OCI-LY7 (cell line): ENCODE results near the gene RFNG. TPM values are rescaled to one million over a fixed set of nuclear protein-coding genes. Genes with fewer than 3 reads are reported as not detected.

Experiments used
- BruUV-seq: library from RNA; stranded (reverse); fragments of 400-500 nt; replicated peaks from 2 replicates; lab custom pipeline; 2021; lab: Mats Ljungman, UMichigan
- CTCF ChIA-PET: fragments of 300-600 bp; sonication (Branson Sonifier 250); formaldehyde crosslinking; loops from one replicate; lab custom pipeline; 2022; ENCODE audit warnings: antibody characterized with exemption; ENCODE audit not compliant: unreplicated experiment; lab: Charles Lee
- POLR2A ChIA-PET: fragments of 300-600 bp; sonication (Branson Sonifier 250); formaldehyde crosslinking; loops from one replicate; lab custom pipeline; 2022; ENCODE audit warnings: antibody characterized with exemption; lab: Charles Lee
- DNase-seq: peaks from one replicate; pipeline ENCODE4 v3.0.0-alpha.2; 2015; ENCODE audit warnings: low spot score
- H2AFZ ChIP-seq: fragments of 200-600 bp; sonication (generic), shearing (Covaris generic); 2 replicates; pipeline ENCODE4 v1.6.1; 2014; ENCODE audit warnings: mild to moderate bottlenecking, antibody characterized with exemption, low read length, moderate library complexity
- H3K27ac ChIP-seq: fragments of 200-600 bp; sonication (generic); 2 replicates; pipeline ENCODE4 v1.5.1; 2014; ENCODE audit warnings: mixed run types, low read depth, mild to moderate bottlenecking, moderate library complexity, low read length, inconsistent platforms; ENCODE audit not compliant: poor library complexity, severe bottlenecking
- H3K36me3 ChIP-seq: fragments of 200-600 bp; sonication (generic); 2 replicates; pipeline ENCODE4 v1.6.1; 2014; ENCODE audit warnings: mild to moderate bottlenecking, antibody characterized with exemption, low read length, moderate library complexity, mixed read lengths; ENCODE audit not compliant: insufficient read depth
- H3K4me1 ChIP-seq: fragments of 200-600 bp; sonication (generic); 2 replicates; pipeline ENCODE4 v1.5.1; 2014; ENCODE audit warnings: mild to moderate bottlenecking, low read length; ENCODE audit not compliant: insufficient read depth, poor library complexity, severe bottlenecking
- H3K4me2 ChIP-seq: fragments of 200-600 bp; sonication (generic); 2 replicates; pipeline ENCODE4 v1.6.1; 2014; ENCODE audit warnings: mild to moderate bottlenecking, low read length
- H3K4me3 ChIP-seq: fragments of 200-600 bp; sonication (generic); 2 replicates; pipeline ENCODE4 v1.5.1; 2014; ENCODE audit warnings: mild to moderate bottlenecking, low read depth, low read length; ENCODE audit not compliant: poor library complexity, severe bottlenecking
- H3K79me2 ChIP-seq: fragments of 200-600 bp; sonication (generic); 2 replicates; pipeline ENCODE4 v1.6.1; 2016; ENCODE audit warnings: low read depth, mild to moderate bottlenecking, low read length, moderate library complexity, mixed read lengths; ENCODE audit not compliant: insufficient read depth
- H3K9me2 ChIP-seq: fragments of 200-600 bp; sonication (generic); 2 replicates; pipeline ENCODE4 v1.6.1; 2016; ENCODE audit warnings: mild to moderate bottlenecking, low read length, mixed read lengths; ENCODE audit not compliant: insufficient read depth
- H3K9me3 ChIP-seq: fragments of 200-600 bp; sonication (generic); 2 replicates; pipeline ENCODE4 v1.6.1; 2014; ENCODE audit warnings: mild to moderate bottlenecking, mixed run types, low read length, mixed read lengths
- H4K20me1 ChIP-seq: fragments of 200-600 bp; sonication (generic); 2 replicates; pipeline ENCODE4 v1.6.1; 2014; ENCODE audit warnings: mild to moderate bottlenecking, antibody characterized with exemption, low read length, moderate library complexity, mixed read lengths; ENCODE audit not compliant: insufficient read depth
- EZH2phosphoT487 ChIP-seq: fragments of 200-600 bp; sonication (generic); IDR thresholded peaks from 2 replicates; pipeline ENCODE4 v1.6.1; 2018; ENCODE audit warnings: low read depth, borderline replicate concordance, mild to moderate bottlenecking, mixed run types, antibody characterized with exemption, low read length, moderate library complexity, mixed read lengths
- intact Hi-C: fragments of 100-400 bp; cut with micrococcal nuclease; formaldehyde crosslinking; loops from one replicate; pipeline ENCODE4 v1.10.0; 2022; ENCODE audit not compliant: unreplicated experiment
- total RNA-seq, 2 experiments: library from RNA; depleted of rRNA in 1 of 2; stranded (reverse); fragments of >200 nt in 1 of 2; shearing (Covaris generic) in 1 of 2; gene quantifications; 2 replicates each; pipeline ENCODE4 v1.2.3, GENCODE V29; 2014 to 2022
- TF ChIP-seq, protein P1 (sequence below): fragments of 200-600 bp; sonication (generic); conservative IDR thresholded peaks from 2 replicates; pipeline ENCODE4 v1.5.1; 2014; ENCODE audit warnings: mild to moderate bottlenecking, antibody characterized with exemption, low read length, moderate library complexity, mixed read lengths

RFNG gene
- total RNA-seq, 2 experiments from 2014 or later = 47.3 to 59.4 TPM

DNA sequence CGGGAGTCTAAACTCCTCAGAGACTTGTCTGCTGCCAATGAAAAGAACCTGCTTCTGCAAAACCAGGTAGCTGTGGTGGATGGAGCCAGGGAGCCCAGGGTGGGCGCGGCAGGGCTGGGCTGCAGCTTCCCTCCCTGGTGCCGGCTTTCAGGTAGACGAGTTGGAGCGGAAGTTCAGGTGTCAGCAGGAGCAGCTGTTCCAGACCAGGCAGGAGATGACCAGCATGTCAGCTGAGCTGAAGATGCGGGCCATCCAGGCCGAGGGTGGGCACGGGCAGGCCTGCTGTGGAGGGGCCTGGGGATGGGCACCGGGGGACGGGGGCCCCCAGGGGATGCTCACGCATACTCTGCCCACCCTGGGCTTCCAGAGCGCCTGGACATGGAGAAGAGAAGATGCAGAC, 23.4 kb downstream of the RFNG start:
- H3K36me3 ChIP-seq = no peaks in the 10 kb centered on the region
- intact Hi-C loops = no loop called here
- no peak overlapping the region for H3K27ac ChIP-seq
- no peak overlapping the region for H2AFZ ChIP-seq
- TF ChIP-seq, protein P1, sequence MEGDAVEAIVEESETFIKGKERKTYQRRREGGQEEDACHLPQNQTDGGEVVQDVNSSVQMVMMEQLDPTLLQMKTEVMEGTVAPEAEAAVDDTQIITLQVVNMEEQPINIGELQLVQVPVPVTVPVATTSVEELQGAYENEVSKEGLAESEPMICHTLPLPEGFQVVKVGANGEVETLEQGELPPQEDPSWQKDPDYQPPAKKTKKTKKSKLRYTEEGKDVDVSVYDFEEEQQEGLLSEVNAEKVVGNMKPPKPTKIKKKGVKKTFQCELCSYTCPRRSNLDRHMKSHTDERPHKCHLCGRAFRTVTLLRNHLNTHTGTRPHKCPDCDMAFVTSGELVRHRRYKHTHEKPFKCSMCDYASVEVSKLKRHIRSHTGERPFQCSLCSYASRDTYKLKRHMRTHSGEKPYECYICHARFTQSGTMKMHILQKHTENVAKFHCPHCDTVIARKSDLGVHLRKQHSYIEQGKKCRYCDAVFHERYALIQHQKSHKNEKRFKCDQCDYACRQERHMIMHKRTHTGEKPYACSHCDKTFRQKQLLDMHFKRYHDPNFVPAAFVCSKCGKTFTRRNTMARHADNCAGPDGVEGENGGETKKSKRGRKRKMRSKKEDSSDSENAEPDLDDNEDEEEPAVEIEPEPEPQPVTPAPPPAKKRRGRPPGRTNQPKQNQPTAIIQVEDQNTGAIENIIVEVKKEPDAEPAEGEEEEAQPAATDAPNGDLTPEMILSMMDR = no peak
- no peak for TF ChIP-seq EZH2phosphoT487
- H3K4me1 ChIP-seq = peaks cover 20% of the 10 kb centered on the region
- no peaks in the 10 kb centered on the region for H3K9me2 ChIP-seq
- H3K9me3 ChIP-seq = no peaks in the 10 kb centered on the region
- no peaks in the 10 kb centered on the region for H3K79me2 ChIP-seq
- no peak for DNase-seq
- ChIA-PET POLR2A (no interaction called here), CTCF (no interaction called here)
- H3K4me3 ChIP-seq = no peak overlapping the region
- no TSS peak for BruUV-seq
- H3K4me2 ChIP-seq = no peak overlapping the region
- H4K20me1 ChIP-seq = no peaks in the 10 kb centered on the region

DNA sequence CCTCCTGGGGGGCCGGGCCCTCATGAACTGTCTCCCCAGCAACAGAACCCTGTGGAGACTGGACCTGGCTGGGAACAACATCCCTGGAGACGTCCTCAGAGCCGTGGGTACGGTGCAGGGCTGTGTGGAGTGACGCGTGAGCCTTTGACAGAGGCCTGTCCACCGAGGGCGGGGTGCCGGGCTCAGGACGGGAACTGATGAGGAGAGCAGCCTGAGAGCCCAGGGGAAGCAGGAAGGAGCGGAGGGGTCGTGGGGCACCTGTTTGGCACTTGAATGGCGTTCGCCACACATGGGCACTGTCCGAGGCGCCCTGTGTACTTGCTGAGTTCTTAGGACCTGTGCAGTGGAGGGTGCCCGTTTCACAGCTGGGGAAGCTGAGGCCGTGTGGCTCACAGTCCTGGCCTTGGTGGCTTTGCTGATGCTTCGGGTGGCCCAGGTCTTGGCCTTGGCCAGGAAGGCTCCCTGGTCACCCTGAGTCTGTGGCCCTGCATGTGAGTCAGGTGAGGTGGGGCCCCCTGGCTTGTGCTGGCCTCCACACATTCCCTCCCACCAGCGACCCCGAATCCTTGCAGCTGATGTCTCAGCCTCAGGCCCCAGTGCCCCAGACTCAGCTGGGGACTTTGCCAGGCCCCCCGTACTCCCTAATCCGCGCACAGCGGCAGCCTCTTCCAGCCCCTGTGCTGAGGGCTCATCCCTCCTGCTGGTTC, 26.1 kb downstream of the RFNG start:
- TF ChIP-seq, protein P1 = no peak
- no peak for TF ChIP-seq EZH2phosphoT487
- ChIA-PET CTCF (interaction anchor here (0.6 kb wide), 1 partner anchor 97 kb away, joined by 3 read pairs; no protein-coding TSS in a partner anchor), POLR2A (no interaction called here)
- no peaks in the 10 kb centered on the region for H3K9me2 ChIP-seq
- H3K27ac ChIP-seq = no peak overlapping the region
- H4K20me1 ChIP-seq = no peaks in the 10 kb centered on the region
- H2AFZ ChIP-seq = no peak overlapping the region
- intact Hi-C loops = no loop called here
- no TSS peak for BruUV-seq
- H3K36me3 ChIP-seq = no peaks in the 10 kb centered on the region
- H3K9me3 ChIP-seq = no peaks in the 10 kb centered on the region
- DNase-seq = no peak
- H3K4me2 ChIP-seq = no peak overlapping the region
- peaks cover 12% of the 10 kb centered on the region; the same call in 1 of the 2 replicates for H3K79me2 ChIP-seq
- H3K4me1 ChIP-seq = peaks cover 25% of the 10 kb centered on the region
- no peak overlapping the region for H3K4me3 ChIP-seq

- CTCF ChIA-PET = no interaction called here
- TF ChIP-seq, protein P1 = no peak
- no peak for TF ChIP-seq EZH2phosphoT487
- peaks cover 12% of the 10 kb centered on the region; the same call in 1 of the 2 replicates for H3K79me2 ChIP-seq
- POLR2A ChIA-PET = interaction anchor here (0.9 kb wide), 1 partner anchor 13 kb away, joined by 3 read pairs; the partner anchor contains the start of gene DCXR
- no peaks in the 10 kb centered on the region for H3K9me2 ChIP-seq
- intact Hi-C loops = no loop called here
- H4K20me1 ChIP-seq = no peaks in the 10 kb centered on the region
- H3K27ac ChIP-seq = no peak overlapping the region
- H3K4me3 ChIP-seq = no peak overlapping the region
- H3K9me3 ChIP-seq = no peaks in the 10 kb centered on the region
- no TSS peak for BruUV-seq
- H2AFZ ChIP-seq = no peak overlapping the region
- no peak for DNase-seq
- H3K4me1 ChIP-seq = peaks cover 27% of the 10 kb centered on the region
- peak overlapping the region; percentile 84; the same call in 1 of the 2 replicates for H3K4me2 ChIP-seq
- H3K36me3 ChIP-seq = no peaks in the 10 kb centered on the region
Measured at GRCh38 chr17:82024859-82025258, 26.8 kb downstream of the RFNG start.
